ENCODE results near the gene TP53INP2. TPM values are rescaled to one million over a fixed set of nuclear protein-coding genes. Genes with fewer than 3 reads are reported as not detected.

TP53INP2 gene
- total and polyA plus RNA-seq, 2 experiments from 2014 or later: 2.7 to 3.3 TPM

DNA sequence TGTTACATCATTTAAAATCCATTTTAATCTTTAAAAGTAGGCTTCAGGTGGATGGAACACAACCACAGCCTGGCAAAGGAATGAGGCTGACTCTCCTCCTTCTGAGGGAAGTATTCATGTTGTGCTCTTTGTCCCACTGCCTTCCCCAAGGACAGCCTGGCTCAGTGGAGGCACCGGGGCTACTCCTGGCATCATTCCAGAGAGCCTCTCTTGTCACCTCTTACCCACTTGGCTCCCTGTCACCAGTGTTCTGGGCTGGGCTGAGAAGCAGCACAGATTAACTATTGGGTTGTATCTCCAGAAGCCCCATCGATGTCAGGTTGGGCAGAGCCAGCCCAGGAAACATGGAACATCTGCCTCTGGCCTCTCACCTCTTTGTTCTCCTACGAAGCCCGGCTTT, 10.7 kb upstream of the TP53INP2 start (continued):
- TF ChIP-seq, protein P1, sequence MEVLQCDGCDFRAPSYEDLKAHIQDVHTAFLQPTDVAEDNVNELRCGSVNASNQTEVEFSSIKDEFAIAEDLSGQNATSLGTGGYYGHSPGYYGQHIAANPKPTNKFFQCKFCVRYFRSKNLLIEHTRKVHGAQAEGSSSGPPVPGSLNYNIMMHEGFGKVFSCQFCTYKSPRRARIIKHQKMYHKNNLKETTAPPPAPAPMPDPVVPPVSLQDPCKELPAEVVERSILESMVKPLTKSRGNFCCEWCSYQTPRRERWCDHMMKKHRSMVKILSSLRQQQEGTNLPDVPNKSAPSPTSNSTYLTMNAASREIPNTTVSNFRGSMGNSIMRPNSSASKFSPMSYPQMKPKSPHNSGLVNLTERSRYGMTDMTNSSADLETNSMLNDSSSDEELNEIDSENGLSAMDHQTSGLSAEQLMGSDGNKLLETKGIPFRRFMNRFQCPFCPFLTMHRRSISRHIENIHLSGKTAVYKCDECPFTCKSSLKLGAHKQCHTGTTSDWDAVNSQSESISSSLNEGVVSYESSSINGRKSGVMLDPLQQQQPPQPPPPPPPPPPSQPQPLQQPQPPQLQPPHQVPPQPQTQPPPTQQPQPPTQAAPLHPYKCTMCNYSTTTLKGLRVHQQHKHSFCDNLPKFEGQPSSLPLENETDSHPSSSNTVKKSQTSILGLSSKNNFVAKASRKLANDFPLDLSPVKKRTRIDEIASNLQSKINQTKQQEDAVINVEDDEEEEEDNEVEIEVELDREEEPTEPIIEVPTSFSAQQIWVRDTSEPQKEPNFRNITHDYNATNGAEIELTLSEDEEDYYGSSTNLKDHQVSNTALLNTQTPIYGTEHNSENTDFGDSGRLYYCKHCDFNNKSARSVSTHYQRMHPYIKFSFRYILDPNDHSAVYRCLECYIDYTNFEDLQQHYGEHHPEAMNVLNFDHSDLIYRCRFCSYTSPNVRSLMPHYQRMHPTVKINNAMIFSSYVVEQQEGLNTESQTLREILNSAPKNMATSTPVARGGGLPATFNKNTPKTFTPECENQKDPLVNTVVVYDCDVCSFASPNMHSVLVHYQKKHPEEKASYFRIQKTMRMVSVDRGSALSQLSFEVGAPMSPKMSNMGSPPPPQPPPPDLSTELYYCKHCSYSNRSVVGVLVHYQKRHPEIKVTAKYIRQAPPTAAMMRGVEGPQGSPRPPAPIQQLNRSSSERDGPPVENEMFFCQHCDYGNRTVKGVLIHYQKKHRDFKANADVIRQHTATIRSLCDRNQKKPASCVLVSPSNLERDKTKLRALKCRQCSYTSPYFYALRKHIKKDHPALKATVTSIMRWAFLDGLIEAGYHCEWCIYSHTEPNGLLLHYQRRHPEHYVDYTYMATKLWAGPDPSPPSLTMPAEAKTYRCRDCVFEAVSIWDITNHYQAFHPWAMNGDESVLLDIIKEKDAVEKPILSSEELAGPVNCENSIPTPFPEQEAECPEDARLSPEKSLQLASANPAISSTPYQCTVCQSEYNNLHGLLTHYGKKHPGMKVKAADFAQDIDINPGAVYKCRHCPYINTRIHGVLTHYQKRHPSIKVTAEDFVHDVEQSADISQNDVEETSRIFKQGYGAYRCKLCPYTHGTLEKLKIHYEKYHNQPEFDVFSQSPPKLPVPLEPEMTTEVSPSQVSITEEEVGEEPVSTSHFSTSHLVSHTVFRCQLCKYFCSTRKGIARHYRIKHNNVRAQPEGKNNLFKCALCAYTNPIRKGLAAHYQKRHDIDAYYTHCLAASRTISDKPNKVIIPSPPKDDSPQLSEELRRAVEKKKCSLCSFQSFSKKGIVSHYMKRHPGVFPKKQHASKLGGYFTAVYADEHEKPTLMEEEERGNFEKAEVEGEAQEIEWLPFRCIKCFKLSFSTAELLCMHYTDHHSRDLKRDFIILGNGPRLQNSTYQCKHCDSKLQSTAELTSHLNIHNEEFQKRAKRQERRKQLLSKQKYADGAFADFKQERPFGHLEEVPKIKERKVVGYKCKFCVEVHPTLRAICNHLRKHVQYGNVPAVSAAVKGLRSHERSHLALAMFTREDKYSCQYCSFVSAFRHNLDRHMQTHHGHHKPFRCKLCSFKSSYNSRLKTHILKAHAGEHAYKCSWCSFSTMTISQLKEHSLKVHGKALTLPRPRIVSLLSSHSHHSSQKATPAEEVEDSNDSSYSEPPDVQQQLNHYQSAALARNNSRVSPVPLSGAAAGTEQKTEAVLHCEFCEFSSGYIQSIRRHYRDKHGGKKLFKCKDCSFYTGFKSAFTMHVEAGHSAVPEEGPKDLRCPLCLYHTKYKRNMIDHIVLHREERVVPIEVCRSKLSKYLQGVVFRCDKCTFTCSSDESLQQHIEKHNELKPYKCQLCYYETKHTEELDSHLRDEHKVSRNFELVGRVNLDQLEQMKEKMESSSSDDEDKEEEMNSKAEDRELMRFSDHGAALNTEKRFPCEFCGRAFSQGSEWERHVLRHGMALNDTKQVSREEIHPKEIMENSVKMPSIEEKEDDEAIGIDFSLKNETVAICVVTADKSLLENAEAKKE (CRISPR knock-in tag; IDR thresholded peaks at IDR 0.05): no peak

DNA sequence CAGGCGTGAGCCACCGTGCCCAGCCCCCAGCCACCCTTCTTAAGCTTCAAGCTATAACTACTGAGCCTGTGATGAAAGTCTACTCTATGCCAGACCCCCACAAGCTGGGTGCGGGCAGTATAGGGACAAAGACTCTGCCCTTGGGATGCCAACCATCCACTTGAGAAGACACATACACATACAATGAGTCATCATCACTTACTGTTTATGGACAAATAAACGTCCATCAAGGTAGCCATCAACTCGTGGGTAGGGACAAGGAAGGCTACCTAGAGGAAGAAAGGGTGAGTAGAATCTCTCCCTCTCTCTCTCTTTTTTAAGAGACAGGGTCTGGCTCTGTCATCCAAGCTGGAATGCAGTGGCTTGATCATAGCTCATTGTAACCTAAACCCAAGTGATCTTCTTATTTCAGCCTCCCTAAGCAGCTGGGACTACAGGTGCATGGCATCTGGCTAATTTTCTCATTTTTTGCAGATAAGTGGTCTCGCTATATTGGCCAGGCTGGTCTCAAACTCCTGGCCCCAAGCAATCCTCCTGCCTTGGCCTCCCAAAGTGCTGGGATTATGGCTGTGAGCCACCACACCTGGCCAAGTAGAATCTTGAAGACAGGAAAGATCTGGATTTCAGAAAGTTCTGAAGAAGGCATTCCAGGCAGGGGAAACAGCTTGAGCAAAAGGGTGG, 2.6 kb upstream of the TP53INP2 start:
- H3K4me1 Mint-ChIP-seq: peaks cover 9% of the 10 kb centered on the region
- no peak overlapping the region for H3K4me2 ChIP-seq
- TF ChIP-seq POLR2AphosphoS5 (IDR thresholded peaks at IDR 0.05; ENCODE audit: low read depth) (no peak), ZNF114 (CRISPR knock-in tag; IDR thresholded peaks at IDR 0.05) (no peak), ZNF331 (CRISPR knock-in tag; IDR thresholded peaks at IDR 0.05; ENCODE audit: low read depth) (no peak), JUNB (IDR thresholded peaks at IDR 0.05; ENCODE audit: unreplicated experiment) (no peak), EZH2phosphoT487 (IDR thresholded peaks at IDR 0.05; ENCODE audit: unreplicated experiment) (no peak), CREB1 (CRISPR knock-in tag; IDR thresholded peaks at IDR 0.05; ENCODE audit: low read depth) (no peak)
- TF ChIP-seq, protein P2, sequence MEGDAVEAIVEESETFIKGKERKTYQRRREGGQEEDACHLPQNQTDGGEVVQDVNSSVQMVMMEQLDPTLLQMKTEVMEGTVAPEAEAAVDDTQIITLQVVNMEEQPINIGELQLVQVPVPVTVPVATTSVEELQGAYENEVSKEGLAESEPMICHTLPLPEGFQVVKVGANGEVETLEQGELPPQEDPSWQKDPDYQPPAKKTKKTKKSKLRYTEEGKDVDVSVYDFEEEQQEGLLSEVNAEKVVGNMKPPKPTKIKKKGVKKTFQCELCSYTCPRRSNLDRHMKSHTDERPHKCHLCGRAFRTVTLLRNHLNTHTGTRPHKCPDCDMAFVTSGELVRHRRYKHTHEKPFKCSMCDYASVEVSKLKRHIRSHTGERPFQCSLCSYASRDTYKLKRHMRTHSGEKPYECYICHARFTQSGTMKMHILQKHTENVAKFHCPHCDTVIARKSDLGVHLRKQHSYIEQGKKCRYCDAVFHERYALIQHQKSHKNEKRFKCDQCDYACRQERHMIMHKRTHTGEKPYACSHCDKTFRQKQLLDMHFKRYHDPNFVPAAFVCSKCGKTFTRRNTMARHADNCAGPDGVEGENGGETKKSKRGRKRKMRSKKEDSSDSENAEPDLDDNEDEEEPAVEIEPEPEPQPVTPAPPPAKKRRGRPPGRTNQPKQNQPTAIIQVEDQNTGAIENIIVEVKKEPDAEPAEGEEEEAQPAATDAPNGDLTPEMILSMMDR (conservative IDR thresholded peaks at IDR 0.05; ENCODE audit: low read depth in 2 of 2): no peak
- TF ChIP-seq, protein P3, sequence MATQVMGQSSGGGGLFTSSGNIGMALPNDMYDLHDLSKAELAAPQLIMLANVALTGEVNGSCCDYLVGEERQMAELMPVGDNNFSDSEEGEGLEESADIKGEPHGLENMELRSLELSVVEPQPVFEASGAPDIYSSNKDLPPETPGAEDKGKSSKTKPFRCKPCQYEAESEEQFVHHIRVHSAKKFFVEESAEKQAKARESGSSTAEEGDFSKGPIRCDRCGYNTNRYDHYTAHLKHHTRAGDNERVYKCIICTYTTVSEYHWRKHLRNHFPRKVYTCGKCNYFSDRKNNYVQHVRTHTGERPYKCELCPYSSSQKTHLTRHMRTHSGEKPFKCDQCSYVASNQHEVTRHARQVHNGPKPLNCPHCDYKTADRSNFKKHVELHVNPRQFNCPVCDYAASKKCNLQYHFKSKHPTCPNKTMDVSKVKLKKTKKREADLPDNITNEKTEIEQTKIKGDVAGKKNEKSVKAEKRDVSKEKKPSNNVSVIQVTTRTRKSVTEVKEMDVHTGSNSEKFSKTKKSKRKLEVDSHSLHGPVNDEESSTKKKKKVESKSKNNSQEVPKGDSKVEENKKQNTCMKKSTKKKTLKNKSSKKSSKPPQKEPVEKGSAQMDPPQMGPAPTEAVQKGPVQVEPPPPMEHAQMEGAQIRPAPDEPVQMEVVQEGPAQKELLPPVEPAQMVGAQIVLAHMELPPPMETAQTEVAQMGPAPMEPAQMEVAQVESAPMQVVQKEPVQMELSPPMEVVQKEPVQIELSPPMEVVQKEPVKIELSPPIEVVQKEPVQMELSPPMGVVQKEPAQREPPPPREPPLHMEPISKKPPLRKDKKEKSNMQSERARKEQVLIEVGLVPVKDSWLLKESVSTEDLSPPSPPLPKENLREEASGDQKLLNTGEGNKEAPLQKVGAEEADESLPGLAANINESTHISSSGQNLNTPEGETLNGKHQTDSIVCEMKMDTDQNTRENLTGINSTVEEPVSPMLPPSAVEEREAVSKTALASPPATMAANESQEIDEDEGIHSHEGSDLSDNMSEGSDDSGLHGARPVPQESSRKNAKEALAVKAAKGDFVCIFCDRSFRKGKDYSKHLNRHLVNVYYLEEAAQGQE (IDR thresholded peaks at IDR 0.05; ENCODE audit: unreplicated experiment): no peak
- TF ChIP-seq, protein P4, sequence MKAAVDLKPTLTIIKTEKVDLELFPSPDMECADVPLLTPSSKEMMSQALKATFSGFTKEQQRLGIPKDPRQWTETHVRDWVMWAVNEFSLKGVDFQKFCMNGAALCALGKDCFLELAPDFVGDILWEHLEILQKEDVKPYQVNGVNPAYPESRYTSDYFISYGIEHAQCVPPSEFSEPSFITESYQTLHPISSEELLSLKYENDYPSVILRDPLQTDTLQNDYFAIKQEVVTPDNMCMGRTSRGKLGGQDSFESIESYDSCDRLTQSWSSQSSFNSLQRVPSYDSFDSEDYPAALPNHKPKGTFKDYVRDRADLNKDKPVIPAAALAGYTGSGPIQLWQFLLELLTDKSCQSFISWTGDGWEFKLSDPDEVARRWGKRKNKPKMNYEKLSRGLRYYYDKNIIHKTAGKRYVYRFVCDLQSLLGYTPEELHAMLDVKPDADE (IDR thresholded peaks at IDR 0.05): no peak

More for the DNA sequence above, 2.6 kb upstream of the TP53INP2 start:
- no peaks in the 10 kb centered on the region for H3K36me3 ChIP-seq (ENCODE audit: insufficient read depth)
- no peak overlapping the region for H3K4me3 Mint-ChIP-seq
- ATAC-seq: no peak
- no peaks in the 10 kb centered on the region for H3K9me2 ChIP-seq (ENCODE audit: insufficient read depth)
- peaks cover 23% of the 10 kb centered on the region for H3K27me3 ChIP-seq (ENCODE audit: insufficient read depth)
- no peak overlapping the region for H2AFZ ChIP-seq
- peaks cover 29% of the 10 kb centered on the region for H3K27me3 Mint-ChIP-seq (ENCODE audit: insufficient read depth, low read depth, poor library complexity)
- H3F3A ChIP-seq (replicated peaks; ENCODE audit: low read depth): peaks cover 17% of the 10 kb centered on the region; the same call in 1 of the 2 replicates
- H3K79me2 ChIP-seq (replicated peaks; ENCODE audit: insufficient read depth): no peaks in the 10 kb centered on the region
- 0 out of 2 replicates have a peak, but pooled peaks cover 4% of the 10 kb centered on the region for H4K20me1 ChIP-seq (replicated peaks; ENCODE audit: insufficient read depth)
- no peaks in the 10 kb centered on the region for H3K36me3 Mint-ChIP-seq (ENCODE audit: low read depth)
- H3K9me3 Mint-ChIP-seq: no peaks in the 10 kb centered on the region
- no peak overlapping the region for H3K4me3 ChIP-seq
- no peak overlapping the region for H3K27ac ChIP-seq (ENCODE audit: low read depth)
- no peak overlapping the region for H3K27ac Mint-ChIP-seq
- no peak for DNase-seq (ENCODE audit: low spot score)
- peaks cover 7% of the 10 kb centered on the region; the same call in 1 of the 2 replicates for H3K4me1 ChIP-seq (ENCODE audit: insufficient read depth)
